Neural progenitor cell (in vitro differentiated cells): ENCODE measurements around the gene FOXO1. TPM values are rescaled to one million over a fixed set of nuclear protein-coding genes. Genes with fewer than 3 reads are reported as not detected.

Source experiments
- DNase-seq: peaks from one replicate; pipeline ENCODE4 v3.0.0-alpha.2; 2016; ENCODE audit warnings: low spot score
- H2AFZ ChIP-seq: fragments of 200-600 bp; sonication (generic); replicated peaks from 2 replicates; pipeline ENCODE4 v1.6.1; 2016; ENCODE audit warnings: antibody characterized with exemption
- H3F3A ChIP-seq: fragments of 200-600 bp; sonication (generic); 2 replicates; pipeline ENCODE4 v1.6.1; 2016; ENCODE audit warnings: antibody characterized with exemption, low read depth
- H3K27ac ChIP-seq: fragments of 200-600 bp; sonication (generic); 2 replicates; pipeline ENCODE4 v1.5.1; 2016; ENCODE audit warnings: mild to moderate bottlenecking
- H3K27me3 ChIP-seq: fragments of 200-600 bp; sonication (generic); 2 replicates; pipeline ENCODE4 v1.6.1; 2016; ENCODE audit warnings: mild to moderate bottlenecking, moderate library complexity
- H3K36me3 ChIP-seq: fragments of 200-600 bp; sonication (generic); 2 replicates; pipeline ENCODE4 v1.5.1; 2016
- H3K4me1 ChIP-seq: fragments of 200-600 bp; sonication (generic); 2 replicates; pipeline ENCODE4 v1.6.1; 2016; ENCODE audit warnings: mixed run types
- H3K4me2 ChIP-seq: fragments of 200-600 bp; sonication (generic); 2 replicates; pipeline ENCODE4 v1.6.1; 2016
- H3K4me3 ChIP-seq: fragments of 200-600 bp; sonication (generic); 2 replicates; pipeline ENCODE4 v1.5.1; 2016
- H3K79me2 ChIP-seq: fragments of 200-600 bp; sonication (generic); 2 replicates; pipeline ENCODE4 v1.6.1; 2016; ENCODE audit warnings: low read depth
- H3K9ac ChIP-seq: fragments of 200-600 bp; sonication (generic); 2 replicates; pipeline ENCODE4 v1.6.1; 2016
- H3K9me3 ChIP-seq: fragments of 200-600 bp; sonication (generic); 2 replicates; pipeline ENCODE4 v1.5.1; 2016; ENCODE audit warnings: low read depth
- H4K20me1 ChIP-seq: fragments of 200-600 bp; sonication (generic); 2 replicates; pipeline ENCODE4 v1.6.1; 2016; ENCODE audit warnings: low read depth
- H3K27ac Mint-ChIP-seq: 3 replicates; pipeline ENCODE4 v1.8.0; 2021; ENCODE audit warnings: mixed read lengths
- H3K27me3 Mint-ChIP-seq: 2 replicates; pipeline ENCODE4 v1.8.0; 2022; ENCODE audit warnings: low read depth, mild to moderate bottlenecking, inconsistent platforms, moderate library complexity, mixed read lengths; ENCODE audit not compliant: insufficient read depth
- H3K36me3 Mint-ChIP-seq: 3 replicates; pipeline ENCODE4 v1.8.0; 2021; ENCODE audit warnings: mixed read lengths
- H3K4me1 Mint-ChIP-seq: 3 replicates; pipeline ENCODE4 v1.8.0; 2021; ENCODE audit warnings: mixed read lengths
- H3K4me3 Mint-ChIP-seq: 3 replicates; pipeline ENCODE4 v1.8.0; 2021; ENCODE audit warnings: mild to moderate bottlenecking, moderate library complexity, mixed read lengths
- H3K9me3 Mint-ChIP-seq: 3 replicates; pipeline ENCODE4 v1.8.0; 2020; ENCODE audit warnings: mixed read lengths
- CTCF ChIP-seq: fragments of 200-600 bp; sonication (generic); IDR thresholded peaks from 2 replicates; pipeline ENCODE4 v1.5.1; 2017; ENCODE audit warnings: antibody characterized with exemption, mild to moderate bottlenecking
- EZH2 ChIP-seq: fragments of 200-600 bp; sonication (generic); IDR thresholded peaks from 2 replicates; pipeline ENCODE4 v1.6.1; 2017; ENCODE audit warnings: antibody characterized with exemption, mild to moderate bottlenecking, moderate library complexity
- EZH2phosphoT487 ChIP-seq: fragments of 200-600 bp; sonication (generic); IDR thresholded peaks from 2 replicates; pipeline ENCODE4 v1.6.1; 2017; ENCODE audit warnings: antibody characterized with exemption
- total RNA-seq: library from RNA; depleted of rRNA; stranded (reverse); fragments of >200 nt; gene quantifications from 2 replicates; pipeline ENCODE4 v1.2.3, GENCODE V29; 2015; ENCODE audit warnings: low replicate concordance

The FOXO1 gene
- total RNA-seq, 1 donor from 2014 or later, result 3.7 TPM

GRCh38 chr13:40514802-40515201, 151.6 kb downstream of the FOXO1 start:
- Mint-ChIP-seq H3K27me3 (peaks cover 2% of the 10 kb centered on the region), H3K36me3 (no peaks in the 10 kb centered on the region), H3K9me3 (no peaks in the 10 kb centered on the region), H3K27ac (no peak overlapping the region), H3K4me3 (no peak overlapping the region), H3K4me1 (peaks cover 15% of the 10 kb centered on the region)
- Histone ChIP-seq H3K4me3 (no peak overlapping the region), H3K9ac (no peak overlapping the region), H3K27ac (no peak overlapping the region), H3K36me3 (no peaks in the 10 kb centered on the region), H3K27me3 (no peaks in the 10 kb centered on the region), H4K20me1 (no peaks in the 10 kb centered on the region), H3K9me3 (no peaks in the 10 kb centered on the region), H3F3A (no peaks in the 10 kb centered on the region), H3K4me2 (no peak overlapping the region), H3K4me1 (no peaks in the 10 kb centered on the region), H2AFZ (no peak overlapping the region), H3K79me2 (no peaks in the 10 kb centered on the region)
- no peak for DNase-seq
- no peak for TF ChIP-seq EZH2

GRCh38 chr13:40509876-40510275, 156.6 kb downstream of the FOXO1 start:
- Histone ChIP-seq H3K79me2 (no peaks in the 10 kb centered on the region), H3K4me1 (no peaks in the 10 kb centered on the region), H3K36me3 (no peaks in the 10 kb centered on the region), H3K4me3 (no peak overlapping the region), H4K20me1 (no peaks in the 10 kb centered on the region), H3F3A (no peaks in the 10 kb centered on the region), H3K4me2 (no peak overlapping the region), H2AFZ (no peak overlapping the region), H3K27ac (no peak overlapping the region), H3K27me3 (no peaks in the 10 kb centered on the region), H3K9me3 (no peaks in the 10 kb centered on the region), H3K9ac (no peak overlapping the region)
- Mint-ChIP-seq H3K9me3 (peaks cover 4% of the 10 kb centered on the region), H3K27ac (no peak overlapping the region), H3K4me1 (peaks cover 9% of the 10 kb centered on the region), H3K27me3 (peaks cover 2% of the 10 kb centered on the region), H3K36me3 (no peaks in the 10 kb centered on the region), H3K4me3 (no peak overlapping the region)
- TF ChIP-seq EZH2, result no peak
- no peak for DNase-seq

GRCh38 chr13:40508767-40509342, 157.6 kb downstream of the FOXO1 start:
- Mint-ChIP-seq H3K4me3 (no peak overlapping the region), H3K36me3 (no peaks in the 10 kb centered on the region), H3K27ac (no peak overlapping the region), H3K4me1 (peaks cover 9% of the 10 kb centered on the region), H3K27me3 (peaks cover 5% of the 10 kb centered on the region), H3K9me3 (peaks cover 4% of the 10 kb centered on the region)
- H3K4me3 ChIP-seq, result no peak overlapping the region
- no peak for TF ChIP-seq EZH2
- no peak for TF ChIP-seq CTCF
- TF ChIP-seq EZH2phosphoT487, result no peak
- H3K4me1 ChIP-seq, result no peaks in the 10 kb centered on the region
- H3F3A ChIP-seq, result no peaks in the 10 kb centered on the region
- no peaks in the 10 kb centered on the region for H3K36me3 ChIP-seq
- no peaks in the 10 kb centered on the region for H3K9me3 ChIP-seq
- no peaks in the 10 kb centered on the region for H3K27me3 ChIP-seq
- H3K79me2 ChIP-seq, result no peaks in the 10 kb centered on the region
- H3K27ac ChIP-seq, result no peak overlapping the region
- H3K9ac ChIP-seq, result no peak overlapping the region
- H4K20me1 ChIP-seq, result no peaks in the 10 kb centered on the region
- no peak overlapping the region for H3K4me2 ChIP-seq
- H2AFZ ChIP-seq, result no peak overlapping the region
- DNase-seq, result no peak

GRCh38 chr13:40508127-40508526, 158.3 kb downstream of the FOXO1 start:
- Mint-ChIP-seq H3K27ac (peak overlapping the region; percentile 46), H3K9me3 (peaks cover 4% of the 10 kb centered on the region), H3K4me1 (peaks cover 9% of the 10 kb centered on the region), H3K27me3 (peaks cover 5% of the 10 kb centered on the region), H3K36me3 (no peaks in the 10 kb centered on the region), H3K4me3 (no peak overlapping the region)
- no peak for TF ChIP-seq EZH2phosphoT487
- TF ChIP-seq CTCF, result no peak
- TF ChIP-seq EZH2, result no peak
- H2AFZ ChIP-seq, result no peak overlapping the region
- no peak for DNase-seq
- H3K27me3 ChIP-seq, result no peaks in the 10 kb centered on the region
- H3K4me1 ChIP-seq, result no peaks in the 10 kb centered on the region
- H3K9me3 ChIP-seq, result no peaks in the 10 kb centered on the region
- no peaks in the 10 kb centered on the region for H4K20me1 ChIP-seq
- H3F3A ChIP-seq, result no peaks in the 10 kb centered on the region
- no peaks in the 10 kb centered on the region for H3K79me2 ChIP-seq
- H3K4me2 ChIP-seq, result no peak overlapping the region
- no peak overlapping the region for H3K9ac ChIP-seq
- H3K4me3 ChIP-seq, result no peak overlapping the region
- H3K36me3 ChIP-seq, result no peaks in the 10 kb centered on the region
- no peak overlapping the region for H3K27ac ChIP-seq
